ENCODE data around the gene PECR. TPM values are rescaled to one million over a fixed set of nuclear protein-coding genes. Genes with fewer than 3 reads are reported as not detected.

Gene PECR
- total RNA-seq, 1 experiment from 2014 or later, result 13.9 TPM

GRCh38 chr2:216092646-216093045 is 11.0 kb upstream of the PECR start (continued):
- TF ChIP-seq ESRRA (CRISPR knock-in tag; IDR thresholded peaks at IDR 0.05; ENCODE audit: borderline replicate concordance) (no peak), ATF3 (CRISPR knock-in tag; conservative IDR thresholded peaks at IDR 0.05) (no peak), NR2C2 (CRISPR knock-in tag; IDR thresholded peaks at IDR 0.05) (no peak), ATF6 (CRISPR knock-in tag; IDR thresholded peaks at IDR 0.05) (no peak), NR1H2 (CRISPR knock-in tag; IDR thresholded peaks at IDR 0.05) (no peak)

- DNase-seq (ENCODE audit: low spot score) (no peak), ATAC-seq (no peak)
- Mint-ChIP-seq H3K9me3 (no peaks in the 10 kb centered on the region), H3K4me3 (no peak overlapping the region), H3K27me3 (ENCODE audit: low read depth) (no peaks in the 10 kb centered on the region), H3K4me1 (no peaks in the 10 kb centered on the region), H3K36me3 (no peaks in the 10 kb centered on the region), H3K27ac (no peak overlapping the region)
- CTCF ChIA-PET, result no interaction called here
- no peak for TF ChIP-seq E2F1 (CRISPR knock-in tag; IDR thresholded peaks at IDR 0.05)
- TF ChIP-seq NR3C1 (CRISPR knock-in tag; conservative IDR thresholded peaks at IDR 0.05; ENCODE audit: low read depth), result no peak
- no peak for TF ChIP-seq GTF2I (CRISPR knock-in tag; conservative IDR thresholded peaks at IDR 0.05)
- no peak for TF ChIP-seq CREB1 (CRISPR knock-in tag; IDR thresholded peaks at IDR 0.05)
- no peak for TF ChIP-seq JAZF1 (CRISPR knock-in tag; IDR thresholded peaks at IDR 0.05)
- TF ChIP-seq ATF1 (CRISPR knock-in tag; IDR thresholded peaks at IDR 0.05), result no peak
- no peak for TF ChIP-seq ZMAT4 (CRISPR knock-in tag; IDR thresholded peaks at IDR 0.05)
- TF ChIP-seq IRF2 (CRISPR knock-in tag; IDR thresholded peaks at IDR 0.05; ENCODE audit: borderline replicate concordance, low read depth), result no peak
- no peak for TF ChIP-seq RORB (CRISPR knock-in tag; IDR thresholded peaks at IDR 0.05)
- TF ChIP-seq ZNF219 (CRISPR knock-in tag; IDR thresholded peaks at IDR 0.05; ENCODE audit: borderline replicate concordance), result no peak
- POLR2A ChIA-PET, result no interaction called here
Measured at GRCh38 chr2:216090369-216090786, 8.8 kb upstream of the PECR start.

GRCh38 chr2:216086207-216086893 is 4.7 kb upstream of the PECR start:
- no peaks in the 10 kb centered on the region for H3K9me3 Mint-ChIP-seq
- no peaks in the 10 kb centered on the region for H3K27me3 Mint-ChIP-seq (ENCODE audit: low read depth)
- H3K4me1 Mint-ChIP-seq, result peaks cover 34% of the 10 kb centered on the region
- H3K4me3 Mint-ChIP-seq, result no peak overlapping the region
- ATAC-seq (no peak), DNase-seq (ENCODE audit: low spot score) (no peak)
- H3K27ac Mint-ChIP-seq, result no peak overlapping the region
- no peaks in the 10 kb centered on the region for H3K36me3 Mint-ChIP-seq
- TF ChIP-seq CREM (CRISPR knock-in tag; IDR thresholded peaks at IDR 0.05) (no peak), ZNF317 (CRISPR knock-in tag; IDR thresholded peaks at IDR 0.05; ENCODE audit: borderline replicate concordance, low read depth) (no peak), ATF6 (CRISPR knock-in tag; IDR thresholded peaks at IDR 0.05) (no peak), NFE2L1 (CRISPR knock-in tag; IDR thresholded peaks at IDR 0.05) (no peak), ZNF396 (CRISPR knock-in tag; IDR thresholded peaks at IDR 0.05; ENCODE audit: borderline replicate concordance) (no peak), SOX15 (CRISPR knock-in tag; IDR thresholded peaks at IDR 0.05) (no peak), SMAD4 (CRISPR knock-in tag; IDR thresholded peaks at IDR 0.05) (no peak), USF1 (CRISPR knock-in tag; IDR thresholded peaks at IDR 0.05) (no peak), AR (CRISPR knock-in tag; IDR thresholded peaks at IDR 0.05) (no peak)
- POLR2A ChIA-PET, result no interaction called here
- CTCF ChIA-PET, result no interaction called here
